ENCODE results near the gene VPS13D.

VPS13D gene

GRCh38 chr1:12552951-12553921 lies 323.4 kb downstream of the VPS13D start:
- no peak overlapping the region for H2AFZ ChIP-seq (ENCODE audit: low read depth, low read length)
- peaks cover 4% of the 10 kb centered on the region for H3K9me3 ChIP-seq (ENCODE audit: low read length)
- peaks cover 16% of the 10 kb centered on the region for H3K4me1 ChIP-seq (ENCODE audit: insufficient read depth, low read length)
- no peaks in the 10 kb centered on the region for H3K36me3 ChIP-seq (ENCODE audit: insufficient read depth, low read length)
- H3K27me3 ChIP-seq (ENCODE audit: insufficient read depth, low read length): no peaks in the 10 kb centered on the region
- H3K4me3 ChIP-seq (ENCODE audit: low read length): no peak overlapping the region

GRCh38 chr1:12553963-12554362 lies 324.1 kb downstream of the VPS13D start:
- Histone ChIP-seq H2AFZ (ENCODE audit: low read depth, low read length) (no peak overlapping the region), H3K4me1 (ENCODE audit: insufficient read depth, low read length) (peaks cover 16% of the 10 kb centered on the region), H3K36me3 (ENCODE audit: insufficient read depth, low read length) (no peaks in the 10 kb centered on the region), H3K4me3 (ENCODE audit: low read length) (no peak overlapping the region), H3K9me3 (ENCODE audit: low read length) (peaks cover 4% of the 10 kb centered on the region), H3K27me3 (ENCODE audit: insufficient read depth, low read length) (no peaks in the 10 kb centered on the region)

GRCh38 chr1:12554521-12555305 lies 324.9 kb downstream of the VPS13D start:
- Histone ChIP-seq H3K4me1 (ENCODE audit: insufficient read depth, low read length) (peaks cover 10% of the 10 kb centered on the region), H2AFZ (ENCODE audit: low read depth, low read length) (no peak overlapping the region), H3K27me3 (ENCODE audit: insufficient read depth, low read length) (no peaks in the 10 kb centered on the region), H3K36me3 (ENCODE audit: insufficient read depth, low read length) (no peaks in the 10 kb centered on the region), H3K9me3 (ENCODE audit: low read length) (peaks cover 4% of the 10 kb centered on the region), H3K4me3 (ENCODE audit: low read length) (no peak overlapping the region)

GRCh38 chr1:12555411-12556367 lies 325.9 kb downstream of the VPS13D start:
- H2AFZ ChIP-seq (ENCODE audit: low read depth, low read length): no peak overlapping the region

DNA sequence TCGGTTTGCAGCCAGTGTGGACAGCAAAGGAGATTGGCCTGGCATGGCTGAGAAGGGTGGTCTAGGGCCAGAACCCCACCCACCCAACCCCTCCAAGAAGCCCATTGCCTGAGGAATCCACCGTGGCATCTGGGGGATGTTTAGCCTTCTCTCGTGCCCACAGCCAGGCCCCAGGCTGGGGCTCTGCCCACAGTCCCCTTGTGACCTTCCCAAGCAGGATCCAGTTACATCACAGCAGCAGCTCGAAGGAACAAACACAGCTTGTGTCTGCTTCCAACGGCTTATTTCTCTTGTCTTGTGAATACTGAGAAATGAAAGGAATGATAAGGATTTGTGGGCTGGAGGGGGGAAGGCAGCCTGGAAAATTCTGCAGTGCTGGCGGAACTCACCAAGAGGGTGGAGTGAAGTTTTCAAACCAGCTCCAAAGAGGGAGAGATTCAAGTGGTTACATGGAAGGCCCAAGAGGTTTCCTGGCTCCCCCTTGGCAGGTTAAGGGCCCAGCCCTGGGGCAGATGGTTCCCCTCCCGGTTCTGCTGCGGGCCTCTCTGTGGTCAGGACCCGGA lies 326.6 kb downstream of the VPS13D start:
- H3K4me3 ChIP-seq (ENCODE audit: low read length): no peak overlapping the region

More at GRCh38 chr1:12555411-12556367, 325.9 kb downstream of the VPS13D start:
- peaks cover 4% of the 10 kb centered on the region for H3K9me3 ChIP-seq (ENCODE audit: low read length)
- no peaks in the 10 kb centered on the region for H3K36me3 ChIP-seq (ENCODE audit: insufficient read depth, low read length)
- H3K4me3 ChIP-seq (ENCODE audit: low read length): no peak overlapping the region
- H3K4me1 ChIP-seq (ENCODE audit: insufficient read depth, low read length): peaks cover 6% of the 10 kb centered on the region
- no peaks in the 10 kb centered on the region for H3K27me3 ChIP-seq (ENCODE audit: insufficient read depth, low read length)

GRCh38 chr1:12556957-12557935 lies 327.4 kb downstream of the VPS13D start:
- Histone ChIP-seq H3K27me3 (ENCODE audit: insufficient read depth, low read length) (no peaks in the 10 kb centered on the region), H3K36me3 (ENCODE audit: insufficient read depth, low read length) (no peaks in the 10 kb centered on the region), H3K9me3 (ENCODE audit: low read length) (peaks cover 4% of the 10 kb centered on the region), H2AFZ (ENCODE audit: low read depth, low read length) (no peak overlapping the region), H3K4me1 (ENCODE audit: insufficient read depth, low read length) (peaks cover 6% of the 10 kb centered on the region), H3K4me3 (ENCODE audit: low read length) (no peak overlapping the region)

More for the DNA sequence above, 326.6 kb downstream of the VPS13D start:
- Histone ChIP-seq H2AFZ (ENCODE audit: low read depth, low read length) (no peak overlapping the region), H3K9me3 (ENCODE audit: low read length) (peaks cover 4% of the 10 kb centered on the region), H3K27me3 (ENCODE audit: insufficient read depth, low read length) (no peaks in the 10 kb centered on the region), H3K4me1 (ENCODE audit: insufficient read depth, low read length) (peaks cover 6% of the 10 kb centered on the region), H3K36me3 (ENCODE audit: insufficient read depth, low read length) (no peaks in the 10 kb centered on the region)

GRCh38 chr1:12561121-12561520 lies 331.3 kb downstream of the VPS13D start:
- Histone ChIP-seq H3K9me3 (ENCODE audit: low read length) (peaks cover 10% of the 10 kb centered on the region), H3K4me1 (ENCODE audit: insufficient read depth, low read length) (no peaks in the 10 kb centered on the region), H3K4me3 (ENCODE audit: low read length) (no peak overlapping the region), H3K27me3 (ENCODE audit: insufficient read depth, low read length) (no peaks in the 10 kb centered on the region), H3K36me3 (ENCODE audit: insufficient read depth, low read length) (no peaks in the 10 kb centered on the region), H2AFZ (ENCODE audit: low read depth, low read length) (no peak overlapping the region)
